Progenitor cell of endocrine pancreas (in vitro differentiated cells): ENCODE measurements around the gene ATE1. TPM values are rescaled to one million over a fixed set of nuclear protein-coding genes. Genes with fewer than 3 reads are reported as not detected.

ENCODE experiments used
- DNase-seq: peaks from one replicate; pipeline ENCODE4 v3.0.0; 2021; ENCODE audit warnings: low spot score; ENCODE audit not compliant: unreplicated experiment
- H3K27ac Mint-ChIP-seq: 2 replicates; pipeline ENCODE4 v1.8.0; 2021; ENCODE audit warnings: mild to moderate bottlenecking, moderate library complexity, mixed read lengths
- H3K27me3 Mint-ChIP-seq: 2 replicates; pipeline ENCODE4 v1.8.0; 2021; ENCODE audit warnings: mixed read lengths
- H3K36me3 Mint-ChIP-seq: 2 replicates; pipeline ENCODE4 v1.8.0; 2022; ENCODE audit warnings: mixed read lengths; ENCODE audit not compliant: insufficient read depth
- H3K4me1 Mint-ChIP-seq: 2 replicates; pipeline ENCODE4 v1.8.0; 2021; ENCODE audit warnings: low read depth, mixed read lengths
- H3K4me3 Mint-ChIP-seq: 2 replicates; pipeline ENCODE4 v1.8.0; 2021; ENCODE audit warnings: low read depth, mild to moderate bottlenecking, moderate library complexity, mixed read lengths
- H3K9me3 Mint-ChIP-seq: 2 replicates; pipeline ENCODE4 v1.8.0; 2021; ENCODE audit warnings: low read depth, mixed read lengths
- CTCF ChIP-seq: fragments of 200-600 bp; sonication (generic); IDR thresholded peaks from one replicate; pipeline ENCODE4 v1.5.0; 2021; ENCODE audit warnings: antibody characterized with exemption, mild to moderate bottlenecking; ENCODE audit not compliant: unreplicated experiment
- total RNA-seq: library from RNA; stranded (reverse); gene quantifications from 2 replicates; pipeline ENCODE4 v1.2.1, GENCODE V29; 2021

The ATE1 gene
- total RNA-seq, 1 donor from 2014 or later, result 41.0 TPM

- no peak for DNase-seq
- no peak overlapping the region for H3K4me3 Mint-ChIP-seq
- no peak overlapping the region for H3K27ac Mint-ChIP-seq
- TF ChIP-seq CTCF, result no peak
- peaks cover 14% of the 10 kb centered on the region for H3K36me3 Mint-ChIP-seq
- peaks cover 54% of the 10 kb centered on the region for H3K4me1 Mint-ChIP-seq
- H3K27me3 Mint-ChIP-seq, result no peaks in the 10 kb centered on the region
- no peaks in the 10 kb centered on the region for H3K9me3 Mint-ChIP-seq
Observed at GRCh38 chr10:121838149-121838548, 89.7 kb downstream of the ATE1 start.

GRCh38 chr10:121836171-121836570, 91.7 kb downstream of the ATE1 start:
- Mint-ChIP-seq H3K27me3 (no peaks in the 10 kb centered on the region), H3K9me3 (no peaks in the 10 kb centered on the region), H3K27ac (no peak overlapping the region), H3K4me1 (peaks cover 52% of the 10 kb centered on the region), H3K36me3 (peaks cover 21% of the 10 kb centered on the region), H3K4me3 (no peak overlapping the region)
- TF ChIP-seq CTCF, result no peak
- no peak for DNase-seq

GRCh38 chr10:121835376-121835775, 92.5 kb downstream of the ATE1 start:
- TF ChIP-seq CTCF, result no peak
- H3K4me3 Mint-ChIP-seq, result no peak overlapping the region
- no peaks in the 10 kb centered on the region for H3K27me3 Mint-ChIP-seq
- H3K9me3 Mint-ChIP-seq, result no peaks in the 10 kb centered on the region
- H3K4me1 Mint-ChIP-seq, result peaks cover 52% of the 10 kb centered on the region
- DNase-seq, result no peak
- no peak overlapping the region for H3K27ac Mint-ChIP-seq
- peaks cover 21% of the 10 kb centered on the region for H3K36me3 Mint-ChIP-seq

GRCh38 chr10:121834757-121835156, 93.1 kb downstream of the ATE1 start:
- peaks cover 21% of the 10 kb centered on the region for H3K36me3 Mint-ChIP-seq
- no peaks in the 10 kb centered on the region for H3K27me3 Mint-ChIP-seq
- DNase-seq, result no peak
- no peak overlapping the region for H3K4me3 Mint-ChIP-seq
- no peak for TF ChIP-seq CTCF
- H3K27ac Mint-ChIP-seq, result no peak overlapping the region
- H3K9me3 Mint-ChIP-seq, result no peaks in the 10 kb centered on the region
- peaks cover 51% of the 10 kb centered on the region for H3K4me1 Mint-ChIP-seq

- H3K4me3 Mint-ChIP-seq, result no peak overlapping the region
Observed at GRCh38 chr10:121833387-121833786, 94.4 kb downstream of the ATE1 start.

More at GRCh38 chr10:121833387-121833786, 94.4 kb downstream of the ATE1 start:
- no peaks in the 10 kb centered on the region for H3K9me3 Mint-ChIP-seq
- H3K4me1 Mint-ChIP-seq, result peaks cover 44% of the 10 kb centered on the region
- H3K27me3 Mint-ChIP-seq, result no peaks in the 10 kb centered on the region
- H3K36me3 Mint-ChIP-seq, result peaks cover 21% of the 10 kb centered on the region
- no peak for TF ChIP-seq CTCF
- no peak overlapping the region for H3K27ac Mint-ChIP-seq
- DNase-seq, result no peak
